Thyroid gland (tissue), 4 donors: ENCODE results near the gene GPC5.

Experiments used
- CTCF ChIP-seq, 6 experiments: fragments of 200-600 bp in 3 of 6; fragments of 450-650 bp in 3 of 6; sonication (generic) in 3 of 6; IDR thresholded peaks; one replicate each; pipeline ENCODE4 v1.5.1; 2016 to 2019; ENCODE audit warnings: antibody characterized with exemption in 6 of 6, mild to moderate bottlenecking in 2 of 6, inconsistent platforms in 1 of 6, moderate library complexity in 1 of 6
- POLR2A ChIP-seq, 2 donors: fragments of 450-650 bp; IDR thresholded peaks; one replicate each; pipeline ENCODE4 v1.6.1; 2017; ENCODE audit warnings: antibody characterized with exemption in 2 of 2, mild to moderate bottlenecking in 2 of 2, moderate library complexity in 1 of 2

- TF ChIP-seq CTCF (IDR thresholded peaks at IDR 0.05), result no peak
- no peak for TF ChIP-seq POLR2A (IDR thresholded peaks at IDR 0.05)
These were observed 857.1 kb downstream of the GPC5 start for GRCh38 chr13:92255526-92255925.
